ENCODE data around the gene SDK2.

DNA sequence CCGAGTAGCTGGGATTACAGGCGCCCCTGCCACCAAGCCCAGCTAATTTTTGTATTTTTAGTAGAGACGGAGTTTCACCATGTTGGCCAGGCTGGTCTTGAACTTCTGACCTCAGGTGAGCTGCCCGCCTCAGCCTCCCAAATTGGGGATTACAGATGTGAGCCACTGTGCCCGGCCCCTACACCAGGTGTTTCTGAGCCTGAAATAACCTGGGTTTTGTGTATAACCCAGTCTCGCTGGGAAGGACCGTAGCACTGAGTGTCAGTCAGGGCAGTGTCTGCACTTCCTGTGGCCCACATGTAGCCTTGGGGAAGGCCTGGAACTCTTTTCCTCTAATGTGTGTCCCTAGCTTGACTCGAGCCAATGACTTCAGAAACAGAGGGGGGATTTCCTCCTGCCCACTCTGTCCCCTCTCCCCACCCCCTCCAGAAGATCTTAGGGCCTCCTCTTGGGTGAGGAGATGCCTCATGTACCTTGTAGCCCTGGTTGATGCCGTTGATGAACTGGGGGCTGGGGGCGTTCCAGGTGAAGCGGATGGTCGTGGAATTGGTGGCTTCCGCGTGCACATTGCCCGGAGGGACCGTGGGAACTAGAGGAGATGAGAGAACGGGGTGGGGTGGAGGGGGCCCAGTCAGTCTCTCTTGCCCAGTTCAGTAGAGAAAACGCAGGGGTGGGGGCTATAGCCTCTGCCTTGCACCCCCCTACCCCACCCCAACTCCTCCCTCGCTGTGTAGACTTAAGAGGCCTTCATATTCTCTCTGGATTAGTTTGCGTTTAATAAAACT, 229.9 kb downstream of the SDK2 start:
- TF ChIP-seq POU2F2 (IDR thresholded peaks at IDR 0.05; ENCODE audit: low read depth, low read length): no peak
- TF ChIP-seq POLR2A (IDR thresholded peaks at IDR 0.05; ENCODE audit: low read depth, low read length): no peak
- TF ChIP-seq POLR2AphosphoS5 (IDR thresholded peaks at IDR 0.05; ENCODE audit: low read depth, low read length): no peak
- TF ChIP-seq TAF1 (IDR thresholded peaks at IDR 0.05; ENCODE audit: low read depth, low read length): no peak
- TF ChIP-seq PAX5 (IDR thresholded peaks at IDR 0.05; ENCODE audit: insufficient read depth, low read length, severe bottlenecking): no peak
